Body of pancreas (tissue), 4 donors: Measurements from ENCODE around the gene GSG1L. TPM values are rescaled to one million over a fixed set of nuclear protein-coding genes. Genes with fewer than 3 reads are reported as not detected.

Experiments
- ATAC-seq: fragments of 150-250 bp; one replicate; pipeline ENCODE4 v1.9.1; 2016
- DNase-seq, 4 donors: peaks; one replicate each; pipeline ENCODE4 v3.0.0-alpha.2; 2019
- H3K27ac ChIP-seq, 4 donors: fragments of 200-600 bp; sonication (generic); 1 replicate in 3 of 4; 2 replicates in 1 of 4; pipeline versions ENCODE4 v1.5.1 to v1.6.1; 2016 to 2019; ENCODE audit warnings: mild to moderate bottlenecking in 1 of 4, mixed read lengths in 1 of 4, moderate library complexity in 1 of 4
- H3K27me3 ChIP-seq, 2 donors: fragments of 200-600 bp; sonication (generic); one replicate each; pipeline ENCODE4 v1.6.0; 2016; ENCODE audit warnings: mild to moderate bottlenecking in 1 of 2
- H3K36me3 ChIP-seq, 2 donors: fragments of 200-600 bp; sonication (generic); replicated peaks in 1 of 2; 2 replicates each; pipeline ENCODE4 v1.5.1; 2016; ENCODE audit warnings: low read depth in 2 of 2; ENCODE audit not compliant: insufficient read depth in 1 of 2
- H3K4me1 ChIP-seq: fragments of 200-600 bp; sonication (generic); one replicate; pipeline ENCODE4 v1.6.0; 2016
- H3K4me3 ChIP-seq, 2 donors: fragments of 200-600 bp; sonication (generic); 1 replicate in 1 of 2; 2 replicates in 1 of 2; pipeline ENCODE4 v1.5.1; 2016 to 2019
- H3K9me3 ChIP-seq, 3 donors: fragments of 200-600 bp; sonication (generic); 1 replicate in 2 of 3; 2 replicates in 1 of 3; pipeline ENCODE4 v1.5.1; 2016
- POLR2A ChIP-seq, 3 donors: fragments of 450-650 bp; IDR thresholded peaks; one replicate each; pipeline ENCODE4 v1.6.1; 2016; ENCODE audit warnings: antibody characterized with exemption in 3 of 3, mild to moderate bottlenecking in 2 of 3
- WGBS, 2 donors: methylation state at CpG; one replicate each; pipeline ENCODE4 v1.1.5; 2017; 5-methylcytosine and 5-hydroxymethylcytosine counted together
- intact Hi-C: fragments of 100-400 bp; cut with DNase I; formaldehyde crosslinking; loops from one replicate; pipeline ENCODE4 v1.15.1; 2023
- total RNA-seq, 2 donors: library from RNA; depleted of rRNA; stranded (reverse); fragments of >200 nt; gene quantifications; one replicate each; pipeline ENCODE4 v1.1.0, GENCODE V29; 2016
- TF ChIP-seq, protein P1 (sequence below), 7 experiments: fragments of 450-650 bp in 4 of 7; fragments of 200-600 bp in 3 of 7; sonication (generic) in 3 of 7; IDR thresholded peaks; one replicate each; pipeline ENCODE4 v1.5.1; 2016 to 2019; ENCODE audit warnings: antibody characterized with exemption in 7 of 7

Gene GSG1L
- total RNA-seq, 2 donors from 2014 or later = not detected

DNA sequence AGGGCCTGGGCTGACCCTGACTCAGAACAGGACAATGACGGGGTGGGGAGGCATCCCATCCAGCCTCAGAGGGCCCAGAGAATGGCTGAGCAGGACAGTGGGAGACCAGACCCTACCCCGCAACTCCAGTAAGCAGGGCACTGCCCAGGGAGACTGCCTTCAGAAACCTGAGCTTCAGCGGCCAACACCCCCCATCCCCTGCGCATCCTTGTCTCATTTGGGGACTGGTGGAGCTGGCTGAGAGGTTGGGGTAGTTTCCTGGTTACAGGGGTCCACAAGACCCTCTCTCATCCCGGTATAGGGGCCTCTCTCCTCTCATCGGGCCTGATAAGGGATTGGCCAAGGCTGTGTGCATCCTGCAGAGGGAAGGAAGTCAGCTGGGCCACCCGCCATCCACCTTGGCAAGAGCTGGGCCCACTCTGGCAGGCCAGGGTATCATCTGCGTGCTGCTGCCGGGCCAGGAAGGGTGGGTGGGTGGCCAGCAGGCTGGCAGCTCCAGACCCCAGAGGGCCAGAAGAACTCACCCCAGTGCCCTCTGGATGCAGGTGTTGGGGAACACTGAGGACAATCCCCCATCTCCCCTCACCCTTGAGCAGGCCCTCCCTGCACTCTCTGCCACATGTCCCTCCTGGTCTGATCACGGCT lies 284.5 kb downstream of the GSG1L start:
- intact Hi-C loops = no loop called here
- no peak for ATAC-seq
- TF ChIP-seq POLR2A (IDR thresholded peaks at IDR 0.05) = no peak
- TF ChIP-seq, protein P1, sequence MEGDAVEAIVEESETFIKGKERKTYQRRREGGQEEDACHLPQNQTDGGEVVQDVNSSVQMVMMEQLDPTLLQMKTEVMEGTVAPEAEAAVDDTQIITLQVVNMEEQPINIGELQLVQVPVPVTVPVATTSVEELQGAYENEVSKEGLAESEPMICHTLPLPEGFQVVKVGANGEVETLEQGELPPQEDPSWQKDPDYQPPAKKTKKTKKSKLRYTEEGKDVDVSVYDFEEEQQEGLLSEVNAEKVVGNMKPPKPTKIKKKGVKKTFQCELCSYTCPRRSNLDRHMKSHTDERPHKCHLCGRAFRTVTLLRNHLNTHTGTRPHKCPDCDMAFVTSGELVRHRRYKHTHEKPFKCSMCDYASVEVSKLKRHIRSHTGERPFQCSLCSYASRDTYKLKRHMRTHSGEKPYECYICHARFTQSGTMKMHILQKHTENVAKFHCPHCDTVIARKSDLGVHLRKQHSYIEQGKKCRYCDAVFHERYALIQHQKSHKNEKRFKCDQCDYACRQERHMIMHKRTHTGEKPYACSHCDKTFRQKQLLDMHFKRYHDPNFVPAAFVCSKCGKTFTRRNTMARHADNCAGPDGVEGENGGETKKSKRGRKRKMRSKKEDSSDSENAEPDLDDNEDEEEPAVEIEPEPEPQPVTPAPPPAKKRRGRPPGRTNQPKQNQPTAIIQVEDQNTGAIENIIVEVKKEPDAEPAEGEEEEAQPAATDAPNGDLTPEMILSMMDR (IDR thresholded peaks at IDR 0.05) = no peak
- WGBS, 2 donors = 74 to 80% methylated on average over 7 to 9 of the region's 10 CpGs
- Histone ChIP-seq H3K36me3 (peaks cover 0 to 2% of the 10 kb centered on the region in 2 donors), H3K27me3 (no peaks in the 10 kb centered on the region), H3K4me3 (no peak overlapping the region), H3K4me1 (no peaks in the 10 kb centered on the region), H3K9me3 (no peaks in the 10 kb centered on the region), H3K27ac (no peak overlapping the region)
- DNase-seq = no peak

DNA sequence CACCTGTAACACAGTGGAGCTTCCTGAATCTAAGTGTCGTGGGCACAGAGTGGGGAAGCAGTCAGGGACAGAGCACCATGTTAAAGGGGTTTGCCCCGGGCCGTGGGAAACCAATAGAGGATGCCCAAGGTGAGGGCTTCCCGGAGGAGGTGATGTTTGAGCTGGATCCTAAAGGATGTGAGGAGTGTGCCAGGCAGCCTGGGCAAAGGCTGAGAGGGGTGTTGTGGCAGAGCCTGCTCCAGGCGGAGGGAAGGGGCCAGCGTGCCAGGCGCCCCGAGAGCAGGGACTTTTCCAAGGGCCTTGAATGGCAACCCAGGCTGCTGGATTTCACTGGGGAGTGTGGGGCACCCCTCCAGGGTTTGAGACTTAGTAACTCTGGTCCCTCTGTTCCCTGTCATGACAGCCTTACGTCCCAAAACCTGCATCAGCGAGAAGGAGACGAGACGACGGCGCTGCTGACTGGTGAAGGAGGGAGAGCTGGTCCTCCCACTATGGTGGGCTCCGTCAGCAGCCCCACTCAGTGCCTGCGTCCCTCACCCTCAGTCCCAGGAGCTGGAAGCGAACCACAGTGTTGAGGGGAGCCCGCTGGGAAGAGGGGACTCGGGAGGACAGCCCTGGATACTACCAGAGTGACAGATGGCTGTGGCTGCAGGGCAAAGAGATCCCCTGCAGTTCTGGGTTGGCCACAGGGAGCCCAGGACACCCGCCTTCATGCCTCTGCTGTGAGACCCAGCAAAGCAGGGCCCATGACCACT lies 285.2 kb downstream of the GSG1L start:
- TF ChIP-seq POLR2A (IDR thresholded peaks at IDR 0.05) = no peak
- TF ChIP-seq, protein P1 (IDR thresholded peaks at IDR 0.05) = no peak
- no peaks in the 10 kb centered on the region for H3K4me1 ChIP-seq
- DNase-seq (no peak), ATAC-seq (no peak)
- intact Hi-C loops = no loop called here
- 92 to 94% methylated on average over 11 to 20 of the region's 20 CpGs for WGBS, 2 donors
- H3K27me3 ChIP-seq = no peaks in the 10 kb centered on the region
- H3K36me3 ChIP-seq = peaks cover 0 to 2% of the 10 kb centered on the region in 2 donors
- no peak overlapping the region for H3K27ac ChIP-seq
- H3K9me3 ChIP-seq = no peaks in the 10 kb centered on the region
- no peak overlapping the region for H3K4me3 ChIP-seq

DNA sequence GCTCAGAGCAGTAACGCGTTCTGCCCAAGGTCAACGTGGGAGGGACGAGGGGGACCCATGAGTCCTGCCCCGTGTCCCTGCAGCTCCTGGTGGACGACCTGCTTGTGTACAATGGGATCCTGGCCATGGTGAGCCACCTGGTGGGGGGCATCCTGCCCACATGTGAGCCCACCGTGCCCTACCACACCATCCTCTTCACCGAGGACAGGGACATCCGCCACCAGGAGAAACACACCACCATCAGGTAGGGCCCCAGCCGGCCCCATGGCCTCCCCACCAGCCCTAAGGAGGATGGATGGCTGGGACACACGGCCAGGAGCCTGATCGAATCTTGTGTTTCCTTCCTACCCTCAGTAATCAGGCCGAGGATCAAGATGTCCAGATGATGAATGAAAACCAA lies 286.0 kb downstream of the GSG1L start:
- TF ChIP-seq, protein P1 (IDR thresholded peaks at IDR 0.05) = no peak
- no peak for TF ChIP-seq POLR2A (IDR thresholded peaks at IDR 0.05)
- Histone ChIP-seq H3K27ac (no peak overlapping the region), H3K27me3 (no peaks in the 10 kb centered on the region), H3K9me3 (no peaks in the 10 kb centered on the region), H3K4me3 (no peak overlapping the region), H3K4me1 (no peaks in the 10 kb centered on the region), H3K36me3 (peaks cover 0 to 3% of the 10 kb centered on the region in 2 donors)
- 86 to 100% methylated on average over 1 to 13 of the region's 13 CpGs for WGBS, 2 donors
- intact Hi-C loops = no loop called here
- ATAC-seq (no peak), DNase-seq (no peak)

DNA sequence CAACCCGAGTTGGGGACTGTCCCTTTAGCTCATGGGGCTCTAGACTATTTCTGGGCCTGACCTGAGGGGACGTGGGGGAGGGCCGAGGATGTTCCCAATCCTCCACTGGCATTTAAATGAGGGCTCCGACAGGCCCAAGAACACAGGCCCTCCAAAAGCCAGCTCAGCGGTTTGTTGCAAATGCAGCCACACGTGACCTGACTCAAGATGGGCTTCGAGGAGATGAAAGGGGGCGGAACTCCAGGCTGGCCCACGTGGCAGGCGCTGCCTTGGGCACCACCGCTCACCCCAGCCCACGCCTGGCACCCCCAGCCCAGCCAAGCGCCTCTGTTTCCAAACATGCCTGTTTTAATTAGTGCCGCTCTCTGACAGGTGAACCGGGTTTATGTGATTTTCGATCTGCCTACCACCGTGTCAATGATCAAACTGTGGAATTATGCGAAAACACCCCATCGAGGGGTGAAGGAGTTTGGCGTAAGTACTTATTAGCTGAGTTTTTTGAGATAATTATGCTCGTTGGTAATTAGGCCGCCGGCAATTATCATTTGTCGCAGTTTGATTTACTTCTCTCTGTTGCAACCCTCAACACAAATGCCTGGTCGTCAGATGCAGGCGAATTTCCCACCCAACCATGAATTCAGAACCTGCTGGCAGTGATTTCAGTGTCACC lies 286.8 kb downstream of the GSG1L start:
- no peak for DNase-seq

More for the DNA sequence above, 286.8 kb downstream of the GSG1L start:
- Histone ChIP-seq H3K36me3 (peaks cover 0 to 3% of the 10 kb centered on the region in 2 donors), H3K4me1 (no peaks in the 10 kb centered on the region), H3K4me3 (no peak overlapping the region), H3K27ac (no peak overlapping the region), H3K9me3 (no peaks in the 10 kb centered on the region), H3K27me3 (no peaks in the 10 kb centered on the region)
- TF ChIP-seq, protein P1 (IDR thresholded peaks at IDR 0.05) = no peak
- no peak for TF ChIP-seq POLR2A (IDR thresholded peaks at IDR 0.05)
- 89 to 92% methylated on average over 26 of the region's 26 CpGs for WGBS, 2 donors
- no peak for ATAC-seq
- intact Hi-C loops = no loop called here
